K562 (cell line): ENCODE results near the gene CAMKV. TPM values are rescaled to one million over a fixed set of nuclear protein-coding genes. Genes with fewer than 3 reads are reported as not detected.

Experiments used
- CUX1 ChIP-seq: fragments of 200-800 bp; sonication (Bioruptor generic); IDR thresholded peaks from 2 replicates; pipeline ENCODE4 v1.6.1; 2016; ENCODE audit warnings: missing genetic modification characterization, missing compliant biosample characterization
- GTF2E2 ChIP-seq: fragments of 200-800 bp; sonication (Bioruptor generic); IDR thresholded peaks from 2 replicates; pipeline ENCODE4 v1.6.1; 2016; ENCODE audit warnings: missing genetic modification characterization, missing compliant biosample characterization
- JUNB ChIP-seq: fragments of 450-650 bp; formaldehyde crosslinking; conservative IDR thresholded peaks from 2 replicates; pipeline ENCODE4 v1.4.0; 2020; ENCODE audit warnings: mild to moderate bottlenecking
- MAZ ChIP-seq, 2 experiments: fragments of 450-650 bp in 1 of 2; sonication (generic) in 1 of 2; formaldehyde crosslinking; IDR thresholded peaks in 1 of 2; conservative IDR thresholded peaks in 1 of 2; 2 replicates each; pipeline versions ENCODE4 v1.4.0 to v1.5.0; 2020; ENCODE audit warnings: mild to moderate bottlenecking in 1 of 2, missing genetic modification reagents in 1 of 2
- MCM5 ChIP-seq: fragments of 450-650 bp; IDR thresholded peaks from 2 replicates; pipeline ENCODE4 v1.6.1; 2016; ENCODE audit warnings: low read depth
- PHF8 ChIP-seq: fragments of 200-600 bp; sonication (generic); IDR thresholded peaks from 2 replicates; pipeline ENCODE4 v1.6.1; 2012; ENCODE audit warnings: mixed run types, mild to moderate bottlenecking, inconsistent platforms, low read length, moderate library complexity, borderline replicate concordance
- POLR3A ChIP-seq: IDR thresholded peaks from 2 replicates; pipeline ENCODE4 v1.6.1; 2011; ENCODE audit warnings: borderline replicate concordance, mild to moderate bottlenecking, moderate library complexity; ENCODE audit not compliant: insufficient read length, insufficient read depth; ENCODE audit errors: extremely low read depth
- REST ChIP-seq, 2 experiments: fragments of 450-650 bp; formaldehyde crosslinking in 1 of 2; IDR thresholded peaks; 2 replicates each; pipeline versions ENCODE4 v1.4.0 to v1.6.1; 2014 to 2020; ENCODE audit warnings: mild to moderate bottlenecking in 2 of 2, borderline replicate concordance in 1 of 2, low read depth in 1 of 2
- TAF9B ChIP-seq: fragments of 450-650 bp; IDR thresholded peaks from 2 replicates; pipeline ENCODE4 v1.6.1; 2018; ENCODE audit warnings: mild to moderate bottlenecking; ENCODE audit not compliant: partially characterized antibody
- TARDBP ChIP-seq: fragments of 450-650 bp; IDR thresholded peaks from 2 replicates; pipeline ENCODE4 v1.6.1; 2016
- TCF7 ChIP-seq: sonication (generic); IDR thresholded peaks from 2 replicates; pipeline ENCODE4 v1.6.1; 2016; ENCODE audit warnings: antibody characterized with exemption, borderline replicate concordance
- XRCC4 ChIP-seq: IDR thresholded peaks from one replicate; pipeline ENCODE4 v1.6.1; 2011; ENCODE audit not compliant: insufficient read depth, insufficient read length; ENCODE audit errors: extremely low read depth
- ZNF12 ChIP-seq: sonication (generic); formaldehyde crosslinking; IDR thresholded peaks from 2 replicates; pipeline ENCODE4 v1.4.0; 2020; ENCODE audit warnings: mild to moderate bottlenecking, missing genetic modification reagents
- ZNF311 ChIP-seq: fragments of 250-450 bp; sonication (Bioruptor Pico); IDR thresholded peaks from 2 replicates; pipeline ENCODE4 v1.4.0; 2020; ENCODE audit warnings: mild to moderate bottlenecking, moderate library complexity
- polyA plus RNA-seq, 8 experiments: library from polyadenylated mRNA; depleted of rRNA in 4 of 8; stranded (reverse) in 5 of 8; unstranded in 3 of 8; fragments of >200 nt; fragmentation: Nextera tagmentation in 2 of 8; fragmentation: Illumina TruSeq in 1 of 8; extraction: Ambion mirVana in 2 of 8; extraction: Trizol in 1 of 8; gene quantifications; 2 replicates each; pipeline versions ENCODE4 v1.2.1 to v1.2.3, GENCODE V29; 2011 to 2014; ENCODE audit warnings: inconsistent platforms in 1 of 8, missing spikeins in 1 of 8
- total RNA-seq, 7 experiments: library from RNA; depleted of rRNA in 6 of 7; stranded (reverse); fragments of >200 nt in 6 of 7; fragmentation: Illumina TruSeq in 2 of 7; extraction: Trizol in 2 of 7; gene quantifications; 2 replicates each; pipeline versions ENCODE4 v1.2.1 to v1.2.3, GENCODE V29; 2011 to 2021; ENCODE audit warnings: low replicate concordance in 1 of 7

CAMKV gene
- total and polyA plus RNA-seq, 9 of the 15 experiments (the other 6 are each of a cell fraction or from before 2014, with no cell fraction given): 0.08 to 2.7 (median 0.79) TPM

GRCh38 chr3:49906073-49906743, 36.5 kb upstream of the CAMKV start (continued):
- TF ChIP-seq REST (IDR thresholded peaks at IDR 0.05; ENCODE audit: borderline replicate concordance) (peak; percentile 56; the same call in 1 of the 2 replicates), REST (CRISPR knock-in tag; IDR thresholded peaks at IDR 0.05; ENCODE audit: low read depth) (no peak), TARDBP (no peak), TAF9B (no peak), MCM5 (no peak), GTF2E2 (tag) (no peak), XRCC4 (no peak), MAZ (CRISPR knock-in tag; conservative IDR thresholded peaks at IDR 0.05 in 1 of 2, IDR thresholded peaks at IDR 0.05 in 1 of 2) (peak; percentile 47 to 74), CUX1 (no peak), JUNB (CRISPR knock-in tag) (no peak), TCF7 (no peak), POLR3A (no peak), PHF8 (peak; percentile 14; the same call in 1 of the 2 replicates), ZNF12 (CRISPR knock-in tag) (no peak), ZNF311 (no peak)
